ENCODE results near the gene LHX2.

The LHX2 gene

DNA sequence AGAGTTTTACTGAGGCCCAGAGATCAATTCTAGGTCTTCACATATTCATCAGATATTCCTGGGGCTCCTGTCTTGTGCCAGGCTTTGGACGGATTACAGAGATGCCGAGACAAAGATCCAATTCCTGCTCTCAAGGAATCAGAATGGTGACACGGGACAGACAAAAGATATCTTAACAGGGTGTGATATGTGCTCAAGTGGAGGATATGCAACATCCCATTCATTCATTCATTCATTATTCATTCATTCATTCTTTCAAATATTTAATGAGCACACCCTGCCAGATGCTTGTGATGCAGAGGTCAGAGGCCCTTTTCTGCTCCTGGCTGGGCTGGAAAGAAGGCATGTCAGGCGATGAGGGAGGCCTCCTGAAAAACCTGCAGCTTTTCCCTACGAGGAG lies 21.8 kb downstream of the LHX2 start:
- DNase-seq = peak in 1 of 3 experiments; percentile 11

DNA sequence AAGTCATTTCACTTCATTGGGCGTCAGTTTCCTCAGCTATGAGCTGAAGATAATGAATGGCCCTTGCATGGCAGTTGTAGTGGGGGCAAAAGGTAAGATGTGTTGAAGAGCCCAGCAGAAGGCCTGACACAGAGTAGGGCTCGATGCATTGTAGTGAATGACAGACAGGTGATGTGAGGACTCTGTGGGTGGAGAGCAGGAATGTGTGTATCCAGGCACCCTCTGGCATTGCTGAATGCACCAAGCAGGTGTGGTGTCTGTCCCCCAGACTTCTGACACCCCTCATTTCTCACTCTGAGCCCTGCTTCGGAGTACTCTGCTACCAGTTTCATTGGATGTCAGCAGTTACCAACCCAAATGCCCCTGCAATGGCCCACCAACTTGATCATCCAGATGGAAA lies 22.4 kb downstream of the LHX2 start:
- no peak for DNase-seq

DNA sequence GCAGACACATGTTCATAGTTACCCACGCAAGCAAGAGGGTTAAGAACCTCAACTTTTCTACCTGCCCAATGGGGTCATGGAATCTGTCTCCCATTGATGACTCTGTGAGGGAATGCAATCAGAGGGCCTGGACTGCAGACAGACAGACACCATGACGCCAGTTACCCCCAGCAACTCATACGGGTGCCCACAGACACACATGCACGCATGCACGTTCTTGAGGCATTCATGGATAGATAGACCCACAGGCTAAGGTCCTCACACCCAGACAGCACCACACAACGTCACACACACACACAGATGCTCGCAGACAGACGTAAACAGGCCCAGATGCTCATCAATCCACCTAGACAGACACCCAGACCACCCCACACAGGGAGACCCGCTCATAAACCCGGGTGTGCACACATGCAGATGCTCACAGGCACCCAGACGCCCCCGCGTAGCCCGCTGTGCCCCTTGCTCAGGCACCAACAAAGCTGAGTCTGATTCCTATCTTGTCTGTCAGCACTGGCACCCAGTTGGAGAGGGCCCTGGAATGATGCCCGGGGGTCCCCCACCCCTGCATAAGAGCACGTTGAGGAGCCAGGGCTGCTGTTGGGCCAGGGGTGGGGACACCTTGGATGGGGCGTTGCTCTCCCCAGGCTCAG lies 23.6 kb downstream of the LHX2 start:
- DNase-seq = no peak

DNA sequence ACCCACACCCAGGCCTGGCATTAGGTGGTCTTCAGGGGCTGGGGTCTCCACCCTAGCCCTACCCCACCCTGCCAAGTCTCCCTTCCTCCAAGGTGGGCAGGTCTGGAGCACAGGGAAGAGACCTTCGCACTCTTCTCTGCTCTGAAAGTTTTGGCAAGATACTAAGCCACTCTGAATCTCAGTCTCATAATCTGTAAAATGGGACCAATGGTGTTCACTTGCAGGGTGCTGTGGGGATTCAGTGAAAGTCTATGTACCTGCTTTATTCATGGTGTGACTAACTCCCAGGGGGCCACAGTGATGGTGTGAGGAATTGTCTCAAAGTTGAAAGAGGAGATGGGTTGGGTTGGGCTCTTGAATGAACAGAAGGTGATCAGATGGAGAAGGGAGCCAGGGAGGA lies 25.0 kb downstream of the LHX2 start:
- no peak for DNase-seq

DNA sequence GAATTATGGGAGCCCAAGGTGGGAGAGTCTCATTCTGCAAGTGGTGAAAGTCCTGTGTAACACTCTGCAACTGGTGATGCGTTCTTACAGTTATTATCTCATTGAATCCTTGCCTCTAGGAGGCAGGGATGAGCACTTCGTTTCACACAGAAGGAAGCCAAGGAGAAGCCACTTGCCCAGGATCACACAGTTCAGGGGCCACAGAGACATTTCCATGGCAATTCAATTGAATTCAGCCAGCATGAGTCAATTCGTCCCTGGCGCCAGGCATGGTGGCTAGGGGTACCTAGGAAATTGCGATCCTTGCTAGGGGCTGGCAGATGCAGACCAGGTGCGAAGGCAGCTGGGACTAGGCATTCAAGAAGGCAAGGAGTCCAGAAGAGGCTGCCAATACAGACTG lies 26.2 kb downstream of the LHX2 start:
- peak in 1 of 3 experiments; percentile 21 for DNase-seq

DNA sequence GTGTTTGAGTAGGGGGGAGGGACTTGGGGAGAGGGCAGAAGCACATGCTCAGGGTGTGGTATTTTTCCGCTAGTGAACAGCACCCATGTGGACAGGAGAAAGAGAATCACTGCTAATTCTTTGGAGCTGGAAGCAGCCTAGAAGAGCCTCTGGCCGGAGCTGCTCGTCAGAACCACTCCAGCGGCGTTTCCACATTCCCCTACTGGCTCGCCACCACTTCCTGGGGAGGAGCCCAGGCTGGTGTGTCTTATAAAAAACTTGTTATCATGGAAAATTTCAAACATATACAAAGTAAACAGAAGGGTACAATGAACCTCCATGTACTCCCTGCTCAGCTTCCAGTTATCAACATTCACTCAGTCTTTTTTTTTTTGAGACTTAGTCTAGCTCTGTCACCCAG lies 26.7 kb downstream of the LHX2 start:
- DNase-seq = no peak

DNA sequence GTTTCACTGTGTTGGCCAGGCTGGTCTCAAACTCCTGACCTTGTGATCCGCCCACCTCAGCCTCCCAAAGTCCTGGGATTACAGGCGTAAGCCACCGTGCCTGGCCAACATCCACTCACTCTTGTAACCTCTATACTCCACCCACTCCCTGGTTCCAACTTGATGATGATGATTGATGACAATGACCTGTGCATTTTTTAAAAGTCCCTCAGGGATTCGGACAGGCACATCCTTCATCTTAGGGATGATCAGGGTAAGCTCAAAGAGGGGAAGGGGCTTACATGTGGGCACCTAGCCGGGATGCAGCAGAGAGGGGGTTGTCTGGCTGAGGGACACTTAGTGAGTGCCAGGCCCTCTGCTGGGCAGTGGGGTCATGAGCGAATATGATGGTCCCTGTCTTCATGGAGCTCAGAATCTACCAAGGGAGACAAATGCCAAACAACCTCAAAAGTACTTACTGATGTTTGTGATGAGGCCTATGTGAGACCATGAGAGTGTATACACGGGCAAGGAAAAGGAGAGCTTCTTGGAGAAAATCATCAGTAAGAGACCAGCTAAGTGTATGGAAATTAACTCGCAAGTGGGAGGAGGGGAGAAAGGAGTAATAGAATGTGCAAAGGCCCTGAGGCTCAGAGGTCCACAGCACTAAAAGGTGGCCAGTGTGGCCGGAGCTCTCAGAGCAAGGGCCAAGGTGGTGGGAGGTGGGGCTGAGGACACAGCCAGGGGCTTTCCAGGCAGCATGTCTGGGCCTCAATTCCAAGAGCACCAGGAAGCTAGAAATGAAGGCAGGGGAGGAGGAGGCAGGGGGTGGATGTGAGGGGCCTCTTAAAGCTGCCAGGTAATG lies 27.4 kb downstream of the LHX2 start:
- DNase-seq = peak in 1 of 3 experiments; percentile 10

DNA sequence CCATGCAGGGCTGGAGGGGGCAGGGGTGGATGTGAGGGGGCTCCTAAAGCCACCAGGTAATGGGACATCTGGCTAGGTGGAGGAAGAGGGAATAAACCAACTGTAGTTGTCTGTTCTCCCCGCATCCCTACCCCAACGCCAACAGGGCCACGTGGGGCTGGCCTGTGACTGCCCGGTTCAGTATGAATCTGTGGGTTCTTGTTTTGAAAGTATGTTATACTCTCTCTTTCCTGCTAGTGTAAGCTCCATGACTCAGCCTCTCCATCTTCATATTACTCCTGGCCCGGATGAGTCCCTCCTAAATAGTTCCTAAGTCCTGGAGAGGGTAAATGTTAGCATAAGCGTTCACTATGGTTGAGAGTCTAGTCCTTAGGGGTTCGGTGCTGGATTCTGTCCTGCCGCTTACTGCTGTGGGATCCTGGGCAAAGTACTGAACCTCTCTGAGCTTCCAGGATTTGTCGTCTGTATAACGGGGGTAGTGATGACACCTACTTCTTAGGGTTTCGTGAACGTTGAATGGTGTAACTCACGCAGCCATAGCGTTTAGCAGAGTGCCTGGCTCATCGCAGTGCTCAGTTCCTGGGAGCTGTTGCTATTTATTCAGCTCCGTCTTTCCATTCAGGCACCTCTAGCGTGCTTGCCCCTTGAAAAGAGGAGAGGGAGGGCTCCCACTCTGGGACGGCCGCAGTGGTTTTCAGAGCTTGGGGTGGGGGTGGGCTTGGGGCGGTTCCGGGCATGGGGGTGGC lies 28.8 kb downstream of the LHX2 start:
- DNase-seq = peak in 1 of 3 experiments; percentile 60

DNA sequence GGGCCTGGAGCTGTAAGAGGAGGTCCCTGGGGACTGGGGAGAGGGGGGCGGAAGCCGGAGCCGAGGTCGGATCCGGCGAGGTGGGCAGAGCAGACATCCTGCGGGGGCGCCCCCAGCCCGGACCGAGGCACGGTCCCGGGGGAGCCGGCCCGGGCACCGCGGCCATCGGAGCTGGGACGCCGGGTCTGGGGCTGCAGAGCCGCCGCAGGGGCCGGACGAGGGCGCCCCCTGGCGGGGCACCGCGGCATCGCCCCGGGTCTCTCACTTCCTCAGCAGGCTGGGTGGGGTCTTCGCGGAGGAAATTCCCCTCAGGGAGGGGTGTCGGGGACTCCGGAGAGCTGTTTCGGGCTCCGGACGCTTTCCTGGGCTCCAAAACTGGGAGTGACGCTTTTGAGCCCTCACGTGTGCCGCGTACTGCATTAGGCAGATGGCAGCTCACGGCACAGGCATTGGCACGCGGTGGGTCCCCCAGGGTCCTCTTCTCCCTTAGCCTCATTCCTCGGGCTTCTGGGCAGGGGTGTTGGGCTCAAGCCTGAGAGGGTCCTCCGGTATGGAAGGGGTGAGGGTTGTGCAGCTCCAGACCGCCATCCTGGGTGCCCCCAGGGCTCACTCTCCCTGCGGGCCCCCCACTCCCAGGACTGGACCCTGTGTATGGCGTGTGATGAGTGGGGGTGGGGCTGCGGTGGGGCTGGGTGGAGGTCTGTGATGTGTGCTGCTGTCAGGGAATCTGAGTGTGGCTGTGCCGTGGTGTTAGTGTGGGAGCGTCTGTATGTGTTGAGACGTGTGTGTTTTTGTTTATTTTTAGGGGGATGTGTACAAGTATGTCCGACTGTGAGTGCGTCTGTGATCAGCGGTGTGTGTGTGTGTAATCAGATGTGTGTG lies 29.6 kb downstream of the LHX2 start:
- DNase-seq = peak in 2 of 3 experiments; percentile 62 to 74

DNA sequence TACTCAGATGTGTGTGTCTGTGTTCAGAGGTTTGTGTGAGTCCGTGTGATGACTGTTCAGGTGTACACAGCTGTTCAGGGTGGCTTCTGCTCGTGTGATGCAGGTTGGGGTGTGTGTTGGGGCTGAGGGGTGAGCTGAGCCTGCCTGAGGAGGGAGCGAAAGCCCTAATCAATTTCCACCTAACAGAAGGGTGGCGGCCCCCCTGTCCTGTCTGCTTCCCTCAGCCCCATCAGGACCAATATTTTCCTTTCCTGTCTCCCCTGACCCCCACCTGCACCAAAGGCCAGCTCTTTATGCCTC lies 30.2 kb downstream of the LHX2 start:
- DNase-seq = peak in 1 of 3 experiments; percentile 44

DNA sequence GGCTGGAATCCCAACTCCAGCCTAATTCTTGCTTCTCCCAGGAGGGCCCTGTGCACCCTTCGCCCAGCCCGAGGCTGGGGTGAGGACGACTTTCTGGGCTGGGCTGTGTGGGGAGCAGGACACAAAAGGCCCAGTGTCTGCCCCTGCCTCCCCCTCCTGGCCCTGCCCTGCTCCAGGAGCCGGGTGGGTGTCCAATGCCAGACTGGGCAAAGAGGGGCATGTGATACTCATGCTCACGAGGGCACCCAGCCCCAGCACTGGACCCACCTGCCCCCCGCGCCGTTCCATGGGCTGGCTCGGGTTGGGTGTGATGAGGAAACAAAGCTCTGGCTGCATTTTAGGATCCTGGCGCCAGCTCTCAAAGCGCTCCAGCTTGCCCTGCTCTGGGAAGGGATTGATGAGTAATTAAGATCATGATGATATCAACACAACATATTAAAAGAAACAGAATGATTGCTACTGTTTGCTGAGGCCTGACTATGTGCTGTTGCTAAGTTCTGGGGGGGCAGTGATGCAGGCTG lies 30.7 kb downstream of the LHX2 start:
- DNase-seq = no peak

DNA sequence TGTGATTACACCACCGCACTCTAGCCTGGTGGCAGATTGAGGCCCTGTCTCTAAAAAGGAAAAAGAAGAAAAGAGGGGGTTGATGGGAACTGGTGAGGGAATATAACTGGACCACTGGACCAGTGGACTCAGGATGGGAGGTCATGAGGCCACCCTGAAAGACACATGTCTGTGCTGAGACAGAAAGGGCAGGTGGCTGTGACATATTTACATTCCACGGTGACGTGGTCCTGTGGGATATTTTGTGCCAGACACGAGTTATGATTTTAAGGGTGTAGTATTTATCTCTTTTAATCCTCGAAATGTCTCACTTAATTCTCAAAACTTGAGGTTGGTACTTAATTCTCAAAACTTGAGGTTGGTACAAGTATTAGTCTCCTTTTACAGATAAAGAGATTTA lies 32.9 kb downstream of the LHX2 start:
- DNase-seq = no peak

DNA sequence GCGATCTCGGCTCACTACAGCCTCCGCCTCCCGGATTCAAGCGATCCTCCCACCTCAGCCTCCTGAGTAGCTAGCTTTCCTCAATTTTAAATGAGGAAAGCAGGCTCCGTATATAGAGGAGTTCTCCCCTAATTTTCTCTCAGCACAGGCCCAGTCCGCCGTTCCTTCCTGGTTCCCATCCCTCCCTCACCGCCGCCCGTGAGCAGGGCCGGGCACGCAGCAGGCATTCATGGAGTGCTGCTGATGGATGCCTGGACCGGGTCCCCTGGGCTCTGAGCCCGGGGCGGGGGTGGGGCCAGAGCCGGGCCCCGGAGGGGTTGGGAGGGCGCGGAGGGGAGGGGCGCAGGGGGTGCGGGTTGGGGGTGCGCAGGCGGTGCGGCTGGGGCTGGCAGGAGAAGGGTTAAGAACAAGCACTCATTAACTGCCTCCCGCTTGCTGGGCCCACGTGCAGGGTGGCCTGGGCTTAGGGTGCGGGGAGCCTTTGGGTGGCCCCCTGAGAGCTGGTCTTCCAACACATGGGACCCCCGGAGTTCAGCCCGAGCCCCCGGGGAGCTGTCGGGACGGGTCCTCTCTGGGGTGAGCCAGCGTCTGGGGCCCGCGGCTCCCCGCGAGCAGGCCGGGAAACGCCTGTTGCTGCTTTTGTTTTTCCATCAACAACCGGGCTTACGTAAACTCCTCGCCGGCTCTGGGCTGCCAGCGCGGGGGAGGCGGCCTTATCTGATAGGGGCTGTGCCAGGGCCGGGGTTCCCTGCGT lies 33.7 kb downstream of the LHX2 start:
- peak in 2 of 3 experiments; percentile 74 to 76 for DNase-seq

DNA sequence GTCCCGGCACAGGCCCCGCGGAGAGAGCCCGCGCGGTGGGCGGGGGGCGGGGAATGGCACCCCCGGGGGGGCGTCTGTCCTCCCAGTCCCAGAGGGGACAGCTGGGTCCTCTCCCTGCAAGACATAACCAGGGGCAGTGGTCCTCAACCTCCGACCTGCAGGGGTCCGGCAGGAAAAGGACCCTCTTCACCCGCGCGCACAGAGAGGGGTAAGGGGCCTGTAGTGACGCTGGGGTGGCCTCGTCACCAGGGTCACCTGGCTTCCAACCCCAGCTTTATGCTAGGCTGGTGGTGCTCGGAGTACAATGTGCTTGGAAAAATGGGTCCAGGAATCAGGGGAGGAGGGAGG lies 34.2 kb downstream of the LHX2 start:
- no peak for DNase-seq

DNA sequence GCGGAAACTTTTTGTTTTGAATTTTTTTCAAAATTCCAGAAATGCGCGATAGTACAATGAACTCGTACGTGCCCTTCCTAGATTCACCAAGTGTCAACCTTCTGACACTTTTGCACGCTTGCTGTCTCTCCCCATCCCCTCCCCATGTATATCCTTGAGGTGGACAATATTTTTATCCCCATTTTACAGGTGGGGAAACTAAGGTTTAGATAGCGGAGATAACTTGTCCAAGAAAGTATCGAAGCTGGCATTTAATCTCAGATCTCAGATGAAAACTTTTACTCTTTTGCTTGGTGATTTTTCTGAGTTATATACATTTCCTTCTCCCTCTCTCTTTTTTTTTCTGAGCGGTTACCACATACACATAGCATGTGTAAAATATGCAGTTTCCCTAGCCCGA lies 34.6 kb downstream of the LHX2 start:
- no peak for DNase-seq

DNA sequence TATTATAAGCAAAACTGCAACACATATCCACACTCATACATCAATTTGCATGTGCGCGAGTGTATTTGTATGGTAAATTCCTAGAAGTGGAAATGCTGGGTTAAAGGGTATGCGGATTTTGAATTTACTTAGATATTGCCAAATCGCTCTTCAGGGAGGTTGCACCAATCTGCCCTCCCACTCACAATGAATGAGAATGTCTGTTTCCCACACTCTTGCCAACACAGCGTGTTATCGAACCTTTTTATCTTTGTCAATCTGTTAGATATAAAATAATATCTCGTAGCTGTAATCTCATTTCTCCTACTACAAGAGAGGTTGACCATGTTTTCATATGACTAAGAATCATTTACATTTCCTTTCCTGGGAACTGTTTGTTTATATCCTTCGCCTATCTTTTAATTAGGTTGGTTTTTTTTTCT lies 35.7 kb downstream of the LHX2 start:
- DNase-seq = no peak

DNA sequence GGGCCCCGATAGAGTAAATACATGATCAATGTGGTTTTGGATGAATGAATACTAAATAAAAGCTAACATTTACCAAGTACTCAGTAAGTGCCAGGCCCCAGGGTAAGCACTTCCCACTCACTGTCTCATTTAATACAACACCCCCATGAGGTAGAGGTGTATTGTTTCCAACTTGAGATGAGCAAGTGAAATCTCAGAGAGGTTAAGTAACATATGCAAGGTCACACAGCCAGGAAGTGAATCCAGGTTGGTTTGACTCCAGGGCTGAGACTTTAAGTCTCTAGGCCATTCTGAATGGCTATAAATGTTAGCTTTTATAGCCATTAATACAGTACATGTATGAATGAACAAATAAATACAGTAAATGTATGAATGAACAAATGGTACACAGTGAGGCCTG lies 39.4 kb downstream of the LHX2 start:
- DNase-seq = no peak

DNA sequence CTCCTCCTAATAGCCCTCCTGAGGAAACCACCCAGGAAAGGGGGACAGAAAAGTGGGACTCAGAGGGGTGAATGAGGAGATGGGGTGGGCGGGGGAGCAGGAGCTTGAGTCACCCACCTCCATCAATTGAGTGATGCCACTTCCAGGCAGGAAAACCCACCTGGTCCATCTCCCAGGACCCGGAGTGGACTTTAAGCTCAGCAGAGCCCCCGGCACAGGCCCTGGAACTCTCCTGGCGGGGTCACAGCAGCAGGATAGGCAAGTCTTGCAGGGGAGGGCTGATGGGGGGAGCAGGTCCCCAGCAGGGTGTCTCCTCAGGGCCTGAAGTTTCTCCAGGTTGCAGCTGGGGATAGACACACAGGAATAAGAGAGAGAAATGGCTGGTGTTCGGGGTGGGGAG lies 40.8 kb downstream of the LHX2 start:
- DNase-seq = no peak

DNA sequence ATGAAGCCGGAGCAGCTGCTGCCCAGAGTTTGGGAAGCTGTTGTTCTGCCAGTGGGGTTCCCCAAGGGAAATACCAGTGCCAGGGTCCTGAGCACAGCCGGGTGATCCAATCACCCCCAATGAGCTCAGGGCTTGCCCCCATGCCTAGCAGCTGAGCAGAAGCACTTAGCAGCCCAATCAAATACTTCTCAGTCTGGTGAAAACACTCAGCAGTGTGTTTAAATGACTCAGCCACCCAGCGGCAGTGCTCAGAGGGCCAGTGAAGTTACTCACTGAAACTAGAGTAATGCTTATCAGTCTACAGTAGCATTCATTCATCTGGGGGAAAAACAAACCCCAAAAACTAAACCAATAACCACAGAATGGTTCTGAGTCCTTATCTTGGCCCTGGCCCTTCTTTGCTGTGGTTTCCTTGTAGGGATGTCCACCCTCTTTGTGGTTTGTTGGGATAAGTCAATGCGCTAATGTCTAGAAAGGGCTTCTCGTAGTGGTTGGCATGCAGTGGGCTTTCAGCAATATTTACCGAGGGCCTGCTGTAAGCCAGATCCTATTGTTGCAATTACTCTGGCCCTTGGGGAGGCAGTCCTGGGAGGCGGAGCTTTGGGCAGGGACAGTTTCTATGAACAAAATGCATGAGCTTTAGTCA lies 43.1 kb downstream of the LHX2 start:
- no peak for DNase-seq

DNA sequence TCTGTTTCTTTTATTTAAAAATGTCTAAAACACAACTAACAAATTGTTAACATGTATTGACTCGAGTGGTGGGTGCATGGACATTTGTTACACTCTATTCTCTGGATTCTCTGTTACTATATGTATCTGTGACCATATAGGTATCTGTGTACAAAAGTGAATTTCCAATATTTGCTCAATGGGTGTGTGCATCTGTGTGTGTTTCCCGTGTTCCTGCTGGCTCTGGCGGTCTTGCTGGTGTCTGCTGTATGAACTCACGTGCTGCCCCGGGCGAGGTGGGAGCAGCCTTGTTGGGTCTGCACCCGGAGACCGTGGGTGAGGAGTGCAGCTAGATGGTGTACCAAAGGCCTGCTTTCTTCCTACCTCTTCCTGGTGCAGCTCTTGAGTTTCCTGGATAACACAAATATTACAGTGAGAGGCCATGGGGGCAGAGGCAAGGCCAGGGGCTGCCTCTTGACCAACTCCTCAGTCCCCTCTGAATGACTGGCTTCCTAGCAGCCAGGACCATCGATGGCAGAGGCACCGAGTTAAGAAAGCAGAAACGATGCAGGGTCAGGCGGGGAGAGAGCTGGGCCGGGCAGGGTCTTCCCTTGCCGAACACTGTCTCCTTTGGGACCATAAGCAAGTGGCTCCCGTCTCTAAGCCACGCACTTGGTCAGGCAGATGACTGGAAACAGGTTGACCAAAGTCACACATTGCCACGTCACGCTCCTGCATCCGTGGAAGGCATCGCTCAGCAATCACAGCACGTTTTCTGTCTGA lies 49.5 kb downstream of the LHX2 start:
- DNase-seq = no peak

DNA sequence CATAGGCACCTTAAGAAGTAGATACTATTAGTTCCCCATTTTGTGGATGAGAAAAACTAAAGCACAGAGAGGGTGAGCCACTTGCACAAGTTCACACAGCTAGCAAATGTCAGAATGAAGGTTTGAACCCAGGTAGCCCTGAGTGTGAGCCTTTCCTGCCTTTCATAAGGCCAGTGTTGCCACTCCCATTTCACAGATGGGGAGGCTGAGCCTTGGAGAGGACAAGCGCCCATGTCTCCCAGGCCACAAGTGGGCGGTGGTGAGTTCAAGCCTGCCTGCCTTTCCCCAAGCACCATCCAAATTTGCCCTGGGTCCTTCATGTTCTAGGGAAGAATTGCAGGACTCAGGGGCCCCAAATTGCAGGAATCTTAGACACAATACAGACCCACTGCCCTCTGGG lies 50.6 kb downstream of the LHX2 start:
- DNase-seq = no peak

All from NCI-H1417 (cell line).